Caco-2 (cell line): Measurements from ENCODE around the gene PM20D1. TPM values are rescaled to one million over a fixed set of nuclear protein-coding genes. Genes with fewer than 3 reads are reported as not detected.

Experiments used
- BruUV-seq: library from RNA; stranded (reverse); fragments of 400-500 nt; replicated peaks from 2 replicates; lab custom pipeline; 2021; lab: Mats Ljungman, UMichigan
- CTCF ChIA-PET: fragments of 300-600 bp; sonication (Branson Sonifier 250); formaldehyde crosslinking; loops from one replicate; lab custom pipeline; 2022; ENCODE audit warnings: antibody characterized with exemption; lab: Charles Lee
- POLR2A ChIA-PET: fragments of 300-600 bp; sonication (Branson Sonifier 250); formaldehyde crosslinking; loops from one replicate; lab custom pipeline; 2022; ENCODE audit warnings: antibody characterized with exemption; lab: Charles Lee
- DNase-seq, 2 experiments: peaks; one replicate each; pipeline versions ENCODE4 v3.0.0 to v3.0.0-alpha.2; 2020 to 2022
- H3K27me3 ChIP-seq: replicated peaks from 2 replicates; pipeline ENCODE4 v1.6.0; 2011; ENCODE audit warnings: low read length; ENCODE audit not compliant: control insufficient read depth, insufficient read depth
- H3K36me3 ChIP-seq: 2 replicates; pipeline ENCODE4 v1.5.1; 2011; ENCODE audit warnings: low read length; ENCODE audit not compliant: control insufficient read depth, insufficient read depth
- H3K4me1 ChIP-seq: fragments of 250-450 bp; sonication (Bioruptor Pico); 2 replicates; pipeline ENCODE4 v1.5.1; 2020; ENCODE audit warnings: mild to moderate bottlenecking
- H3K4me3 ChIP-seq: 2 replicates; pipeline ENCODE4 v1.5.1; 2011; ENCODE audit warnings: low read depth, mild to moderate bottlenecking, control low read depth, low read length
- H3K9me3 ChIP-seq: fragments of 250-450 bp; sonication (Bioruptor Pico); 2 replicates; pipeline ENCODE4 v1.5.1; 2020; ENCODE audit warnings: mild to moderate bottlenecking, moderate library complexity
- H3K27ac Mint-ChIP-seq: one replicate; pipeline ENCODE4 v1.8.0; 2022; ENCODE audit warnings: mixed read lengths; ENCODE audit not compliant: unreplicated experiment
- H3K27me3 Mint-ChIP-seq: one replicate; pipeline ENCODE4 v1.8.0; 2022; ENCODE audit warnings: mixed read lengths; ENCODE audit not compliant: insufficient read depth, unreplicated experiment
- H3K36me3 Mint-ChIP-seq: one replicate; pipeline ENCODE4 v1.8.0; 2022; ENCODE audit warnings: mild to moderate bottlenecking, mixed read lengths; ENCODE audit not compliant: insufficient read depth, unreplicated experiment
- H3K4me1 Mint-ChIP-seq: one replicate; pipeline ENCODE4 v1.8.0; 2022; ENCODE audit warnings: low read depth, mixed read lengths; ENCODE audit not compliant: unreplicated experiment
- H3K4me3 Mint-ChIP-seq: one replicate; pipeline ENCODE4 v1.8.0; 2022; ENCODE audit warnings: mild to moderate bottlenecking, moderate library complexity, mixed read lengths; ENCODE audit not compliant: unreplicated experiment
- H3K9me3 Mint-ChIP-seq: one replicate; pipeline ENCODE4 v1.8.0; 2022; ENCODE audit warnings: mixed read lengths; ENCODE audit not compliant: unreplicated experiment
- intact Hi-C: fragments of 100-400 bp; cut with micrococcal nuclease; formaldehyde crosslinking; loops from one replicate; pipeline ENCODE4 v1.10.0; 2022; ENCODE audit not compliant: unreplicated experiment
- total RNA-seq: library from RNA; stranded (reverse); gene quantifications from 2 replicates; pipeline ENCODE4 v1.2.3, GENCODE V29; 2022
- TF ChIP-seq, protein P1 (sequence below), 2 experiments: fragments of 200-600 bp in 1 of 2; IDR thresholded peaks; 1 replicate in 1 of 2; 2 replicates in 1 of 2; pipeline versions ENCODE4 v1.5.1 to v1.8.0; 2011 to 2022; ENCODE audit warnings: antibody characterized with exemption in 1 of 2, control low read depth in 1 of 2, inconsistent platforms in 1 of 2, low read depth in 1 of 2, low read length in 1 of 2, mild to moderate bottlenecking in 1 of 2, moderate library complexity in 1 of 2; ENCODE audit not compliant: insufficient read depth in 1 of 2, severe bottlenecking in 1 of 2, unreplicated experiment in 1 of 2

Gene PM20D1
- total RNA-seq, 1 experiment from 2014 or later: not detected

DNA sequence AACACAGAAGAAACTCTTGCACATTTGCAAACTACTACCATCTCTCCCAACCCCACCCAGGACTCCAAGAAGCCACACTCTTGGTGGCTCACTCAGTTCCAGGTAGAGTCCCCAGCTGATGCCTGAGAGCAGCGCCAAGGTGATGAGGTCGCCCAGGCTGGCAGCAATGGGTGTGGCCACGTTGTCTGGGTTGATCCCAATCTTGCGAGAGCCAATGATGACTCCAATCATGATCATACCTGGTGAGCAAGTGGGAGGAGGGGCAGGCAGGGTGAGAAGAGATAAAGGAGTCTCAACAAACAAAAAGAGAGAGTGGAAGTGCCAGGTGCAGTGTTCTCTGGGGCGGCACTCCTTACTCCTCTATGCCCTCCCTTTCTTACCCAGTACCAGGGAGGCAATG lies 51.4 kb downstream of the PM20D1 start:
- Histone ChIP-seq H3K4me1 (no peaks in the 10 kb centered on the region), H3K36me3 (no peaks in the 10 kb centered on the region), H3K4me3 (no peak overlapping the region), H3K9me3 (no peaks in the 10 kb centered on the region), H3K27me3 (no peaks in the 10 kb centered on the region)
- Mint-ChIP-seq H3K4me3 (no peak overlapping the region), H3K27me3 (no peaks in the 10 kb centered on the region), H3K27ac (no peak overlapping the region), H3K4me1 (no peaks in the 10 kb centered on the region), H3K36me3 (no peaks in the 10 kb centered on the region), H3K9me3 (no peaks in the 10 kb centered on the region)
- no peak for DNase-seq
- CTCF ChIA-PET: interaction anchor here (1.1 kb wide), 1 partner anchor 178 kb away, joined by 3 read pairs; no protein-coding TSS in a partner anchor
- TF ChIP-seq, protein P1, sequence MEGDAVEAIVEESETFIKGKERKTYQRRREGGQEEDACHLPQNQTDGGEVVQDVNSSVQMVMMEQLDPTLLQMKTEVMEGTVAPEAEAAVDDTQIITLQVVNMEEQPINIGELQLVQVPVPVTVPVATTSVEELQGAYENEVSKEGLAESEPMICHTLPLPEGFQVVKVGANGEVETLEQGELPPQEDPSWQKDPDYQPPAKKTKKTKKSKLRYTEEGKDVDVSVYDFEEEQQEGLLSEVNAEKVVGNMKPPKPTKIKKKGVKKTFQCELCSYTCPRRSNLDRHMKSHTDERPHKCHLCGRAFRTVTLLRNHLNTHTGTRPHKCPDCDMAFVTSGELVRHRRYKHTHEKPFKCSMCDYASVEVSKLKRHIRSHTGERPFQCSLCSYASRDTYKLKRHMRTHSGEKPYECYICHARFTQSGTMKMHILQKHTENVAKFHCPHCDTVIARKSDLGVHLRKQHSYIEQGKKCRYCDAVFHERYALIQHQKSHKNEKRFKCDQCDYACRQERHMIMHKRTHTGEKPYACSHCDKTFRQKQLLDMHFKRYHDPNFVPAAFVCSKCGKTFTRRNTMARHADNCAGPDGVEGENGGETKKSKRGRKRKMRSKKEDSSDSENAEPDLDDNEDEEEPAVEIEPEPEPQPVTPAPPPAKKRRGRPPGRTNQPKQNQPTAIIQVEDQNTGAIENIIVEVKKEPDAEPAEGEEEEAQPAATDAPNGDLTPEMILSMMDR (IDR thresholded peaks at IDR 0.05; ENCODE audit: insufficient read depth in 1 of 2, low read depth in 1 of 2, low read length in 1 of 2, severe bottlenecking in 1 of 2, unreplicated experiment in 1 of 2): no peak
- intact Hi-C loops: no loop called here
- BruUV-seq: no TSS peak
- POLR2A ChIA-PET: no interaction called here

DNA sequence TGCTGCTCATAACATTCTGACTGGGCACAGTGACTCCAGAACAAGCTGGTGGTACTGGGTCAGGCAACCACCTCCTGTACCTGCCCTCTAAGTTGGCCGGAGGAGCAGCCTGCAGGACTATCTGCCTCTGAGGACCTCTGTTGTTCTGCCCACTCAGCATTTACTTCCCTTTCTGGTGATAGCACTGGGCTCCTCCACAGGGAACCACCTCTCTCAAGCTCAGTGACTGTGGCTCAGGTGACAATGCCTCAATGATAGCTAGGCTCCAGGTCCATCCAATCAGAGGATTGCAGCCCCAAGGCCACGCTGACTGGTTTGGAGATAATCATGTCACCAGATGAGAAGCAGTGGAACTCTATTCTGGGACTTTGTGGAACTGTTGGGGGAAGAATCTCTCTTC lies 52.8 kb downstream of the PM20D1 start:
- no peaks in the 10 kb centered on the region for H3K36me3 ChIP-seq
- intact Hi-C loops: no loop called here
- no peaks in the 10 kb centered on the region for H3K9me3 ChIP-seq
- no peak overlapping the region for H3K4me3 ChIP-seq
- no peak overlapping the region for H3K27ac Mint-ChIP-seq
- ChIA-PET POLR2A (interaction anchor here (0.5 kb wide), 1 partner anchor 993 kb away, joined by 3 read pairs; no protein-coding TSS in a partner anchor), CTCF (no interaction called here)
- H3K27me3 ChIP-seq: no peaks in the 10 kb centered on the region
- H3K4me1 ChIP-seq: no peaks in the 10 kb centered on the region
- H3K4me3 Mint-ChIP-seq: no peak overlapping the region
- TF ChIP-seq, protein P1 (IDR thresholded peaks at IDR 0.05; ENCODE audit: insufficient read depth in 1 of 2, low read depth in 1 of 2, low read length in 1 of 2, severe bottlenecking in 1 of 2, unreplicated experiment in 1 of 2): no peak
- no peaks in the 10 kb centered on the region for H3K9me3 Mint-ChIP-seq
- no peaks in the 10 kb centered on the region for H3K4me1 Mint-ChIP-seq
- DNase-seq: no peak
- no peaks in the 10 kb centered on the region for H3K27me3 Mint-ChIP-seq
- H3K36me3 Mint-ChIP-seq: no peaks in the 10 kb centered on the region
- BruUV-seq: no TSS peak

DNA sequence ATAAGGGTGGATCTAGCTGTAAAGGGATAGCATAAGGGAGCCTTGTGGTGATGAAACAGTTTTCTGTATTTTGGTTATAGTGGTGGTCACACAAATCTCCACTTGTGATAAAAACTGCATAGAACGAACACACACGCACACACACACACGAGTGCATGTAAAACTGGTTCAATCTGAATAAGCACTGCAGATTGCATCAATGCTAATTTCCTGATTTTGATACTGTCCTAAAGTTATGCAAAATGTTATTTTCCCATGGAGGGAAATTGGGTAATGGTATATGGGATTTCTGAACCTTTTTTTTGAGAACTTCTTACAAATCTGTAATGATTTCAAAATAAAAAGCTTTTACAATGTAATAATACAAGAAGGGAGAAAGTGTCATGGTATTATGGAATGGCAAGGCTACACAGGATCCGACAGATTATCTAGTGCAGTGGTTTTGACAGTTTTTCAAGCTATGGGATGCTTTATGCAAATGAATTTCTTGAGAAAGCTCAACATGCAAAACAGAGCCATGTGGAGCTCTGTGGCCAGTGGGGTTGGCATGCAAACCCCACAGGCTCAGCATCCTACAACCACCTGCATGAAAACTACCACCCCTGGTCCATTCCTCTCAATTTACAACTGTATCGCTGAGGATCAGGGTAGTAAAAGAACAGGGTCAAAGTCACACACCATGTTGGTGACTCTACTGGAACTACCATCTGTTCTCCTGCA lies 55.8 kb downstream of the PM20D1 start:
- no TSS peak for BruUV-seq
- no peaks in the 10 kb centered on the region for H3K4me1 ChIP-seq
- H3K9me3 ChIP-seq: no peaks in the 10 kb centered on the region
- H3K4me3 Mint-ChIP-seq: no peak overlapping the region
- no peak for DNase-seq
- H3K36me3 ChIP-seq: no peaks in the 10 kb centered on the region
- no peaks in the 10 kb centered on the region for H3K27me3 ChIP-seq
- ChIA-PET POLR2A (no interaction called here), CTCF (interaction anchor here (0.6 to 4.3 kb wide), 4 partner anchors 20 to 183 kb away, joined by 3 to 98 read pairs (median 6); partner anchors contain the start of gene RAB29)
- H3K9me3 Mint-ChIP-seq: no peaks in the 10 kb centered on the region
- H3K4me3 ChIP-seq: no peak overlapping the region
- no peaks in the 10 kb centered on the region for H3K27me3 Mint-ChIP-seq
- TF ChIP-seq, protein P1 (IDR thresholded peaks at IDR 0.05; ENCODE audit: insufficient read depth in 1 of 2, low read depth in 1 of 2, low read length in 1 of 2, severe bottlenecking in 1 of 2, unreplicated experiment in 1 of 2): no peak
- intact Hi-C loops: no loop called here
- no peaks in the 10 kb centered on the region for H3K36me3 Mint-ChIP-seq
- H3K27ac Mint-ChIP-seq: no peak overlapping the region
- H3K4me1 Mint-ChIP-seq: no peaks in the 10 kb centered on the region
